H1 (cell line): Measurements from ENCODE around the gene MAP1LC3A. TPM values are rescaled to one million over a fixed set of nuclear protein-coding genes. Genes with fewer than 3 reads are reported as not detected.

Experiments
- CTCF ChIA-PET: fragments of 300-600 bp; sonication (Branson Sonifier 250); formaldehyde crosslinking; loops from one replicate; lab custom pipeline; 2021; ENCODE audit not compliant: partially characterized antibody; lab: Charles Lee
- POLR2A ChIA-PET: fragments of 300-600 bp; sonication (Branson Sonifier 250); formaldehyde crosslinking; loops from one replicate; lab custom pipeline; 2021; ENCODE audit warnings: inconsistent platforms; ENCODE audit not compliant: partially characterized antibody; lab: Charles Lee
- DNase-seq, 2 experiments: peaks; one replicate each; pipeline versions ENCODE4 v3.0.0 to v3.0.0-alpha.2; 2010 to 2022; ENCODE audit warnings: low spot score in 2 of 2, low read depth in 1 of 2, mixed read lengths in 1 of 2
- FAIRE-seq: peaks from 2 replicates; lab custom pipeline; 2011; peaks lifted over from hg19 to GRCh38; lab: Jason Lieb, UNC
- H2AFZ ChIP-seq: 2 replicates; pipeline ENCODE4 v1.8.1; 2012; ENCODE audit warnings: low read length, inconsistent platforms
- H2AK5ac ChIP-seq: 2 replicates; pipeline ENCODE4 v1.6.1; 2013; ENCODE audit warnings: low read depth, low read length
- H2BK120ac ChIP-seq: replicated peaks from 2 replicates; pipeline ENCODE3; 2013; ENCODE audit warnings: low read depth, low read length, inconsistent platforms
- H2BK12ac ChIP-seq: 2 replicates; pipeline ENCODE4 v1.6.1; 2013; ENCODE audit warnings: low read depth, low read length
- H2BK15ac ChIP-seq: 2 replicates; pipeline ENCODE4 v1.6.1; 2013; ENCODE audit warnings: low read length
- H2BK20ac ChIP-seq: 2 replicates; pipeline ENCODE4 v1.6.1; 2013; ENCODE audit warnings: low read length
- H2BK5ac ChIP-seq: 2 replicates; pipeline ENCODE4 v1.6.1; 2013; ENCODE audit warnings: low read depth, low read length
- H3K14ac ChIP-seq: 2 replicates; pipeline ENCODE4 v1.6.1; 2013; ENCODE audit warnings: inconsistent platforms; ENCODE audit not compliant: insufficient read length
- H3K18ac ChIP-seq: 2 replicates; pipeline ENCODE4 v1.6.1; 2013; ENCODE audit warnings: low read length; ENCODE audit errors: extremely low read depth
- H3K23ac ChIP-seq: 2 replicates; pipeline ENCODE4 v1.6.1; 2013; ENCODE audit warnings: inconsistent platforms; ENCODE audit not compliant: insufficient read length
- H3K23me2 ChIP-seq: 2 replicates; pipeline ENCODE4 v1.6.1; 2013; ENCODE audit warnings: low read depth, low read length
- H3K27ac ChIP-seq: 2 replicates; pipeline ENCODE4 v1.6.1; 2011; ENCODE audit warnings: low read depth, low read length, inconsistent platforms
- H3K27me3 ChIP-seq, 4 experiments: replicated peaks in 1 of 4; 1 replicate in 1 of 4; 2 replicates in 3 of 4; pipeline versions ENCODE4 v1.6.1 to v1.8.1; 2011 to 2013; ENCODE audit warnings: low read length in 3 of 4, mild to moderate bottlenecking in 3 of 4, inconsistent platforms in 2 of 4, mixed read lengths in 2 of 4, moderate library complexity in 1 of 4; ENCODE audit not compliant: control insufficient read depth in 3 of 4, insufficient read depth in 3 of 4; ENCODE audit errors: extremely low read depth in 1 of 4
- H3K36me3 ChIP-seq, 4 experiments: 2 replicates each; pipeline versions ENCODE4 v1.6.1 to v1.8.1; 2011 to 2013; ENCODE audit warnings: mild to moderate bottlenecking in 4 of 4, low read length in 3 of 4, moderate library complexity in 2 of 4, control low read depth in 1 of 4, inconsistent platforms in 1 of 4; ENCODE audit not compliant: insufficient read depth in 4 of 4, control insufficient read depth in 2 of 4
- H3K4ac ChIP-seq: replicated peaks from 2 replicates; pipeline ENCODE3; 2013; ENCODE audit warnings: low read length, low read depth, mixed read lengths, inconsistent platforms; ENCODE audit not compliant: insufficient read length
- H3K4me1 ChIP-seq, 4 experiments: replicated peaks in 1 of 4; 1 replicate in 1 of 4; 2 replicates in 3 of 4; pipeline versions ENCODE4 v1.6.1 to v1.8.1; 2011 to 2013; ENCODE audit warnings: low read length in 3 of 4, inconsistent platforms in 2 of 4, mixed read lengths in 1 of 4; ENCODE audit not compliant: insufficient read depth in 4 of 4, control insufficient read depth in 3 of 4
- H3K4me2 ChIP-seq, 2 experiments: 2 replicates each; pipeline versions ENCODE4 v1.6.1 to v1.8.1; 2011 to 2013; ENCODE audit warnings: low read depth in 2 of 2, low read length in 2 of 2, control low read depth in 1 of 2, inconsistent platforms in 1 of 2, mild to moderate bottlenecking in 1 of 2; ENCODE audit not compliant: insufficient read depth in 1 of 2
- H3K4me3 ChIP-seq, 4 experiments: fragments of 200-600, 300-600 bp in 1 of 4; sonication (generic), shearing (Covaris generic), sonication (Bioruptor Twin) in 1 of 4; 2 replicates each; pipeline versions ENCODE4 v1.5.1 to v1.8.1; 2011 to 2016; ENCODE audit warnings: low read length in 4 of 4, low read depth in 3 of 4, control low read depth in 2 of 4, inconsistent platforms in 2 of 4, mild to moderate bottlenecking in 2 of 4, mixed read lengths in 1 of 4, moderate library complexity in 1 of 4; ENCODE audit not compliant: insufficient read depth in 2 of 4; ENCODE audit errors: extremely low read depth in 1 of 4
- H3K56ac ChIP-seq: replicated peaks from 2 replicates; pipeline ENCODE3; 2013; ENCODE audit warnings: low read depth, mild to moderate bottlenecking, mixed read lengths, low read length, inconsistent platforms; ENCODE audit not compliant: insufficient read length
- H3K79me1 ChIP-seq: 2 replicates; pipeline ENCODE4 v1.6.1; 2013; ENCODE audit warnings: low read depth, low read length, control low read depth
- H3K79me2 ChIP-seq, 2 experiments: 2 replicates each; pipeline versions ENCODE4 v1.6.1 to v1.8.1; 2012 to 2013; ENCODE audit warnings: low read length in 2 of 2, mild to moderate bottlenecking in 2 of 2, inconsistent platforms in 1 of 2; ENCODE audit not compliant: insufficient read depth in 2 of 2, control insufficient read depth in 1 of 2
- H3K9ac ChIP-seq, 4 experiments: replicated peaks in 1 of 4; 1 replicate in 1 of 4; 2 replicates in 3 of 4; pipeline versions ENCODE4 v1.6.1 to v1.8.1; 2011 to 2013; ENCODE audit warnings: low read depth in 3 of 4, low read length in 3 of 4, control low read depth in 2 of 4, mild to moderate bottlenecking in 2 of 4, moderate library complexity in 2 of 4, inconsistent platforms in 1 of 4; ENCODE audit errors: extremely low read depth in 1 of 4
- H3K9me3 ChIP-seq, 2 experiments: 2 replicates each; pipeline versions ENCODE4 v1.6.1 to v1.8.1; 2012 to 2013; ENCODE audit warnings: mild to moderate bottlenecking in 2 of 2, moderate library complexity in 2 of 2, control low read depth in 1 of 2, inconsistent platforms in 1 of 2, low read depth in 1 of 2, low read length in 1 of 2, mixed read lengths in 1 of 2; ENCODE audit not compliant: insufficient read depth in 2 of 2
- H4K20me1 ChIP-seq, 2 experiments: replicated peaks in 1 of 2; 2 replicates each; pipeline versions ENCODE3 to v1.8.1; 2011 to 2013; ENCODE audit warnings: inconsistent platforms in 2 of 2, low read length in 2 of 2, mild to moderate bottlenecking in 1 of 2; ENCODE audit not compliant: insufficient read depth in 2 of 2, control insufficient read depth in 1 of 2
- H4K5ac ChIP-seq: 2 replicates; pipeline ENCODE4 v1.6.1; 2013; ENCODE audit warnings: low read length, low read depth, mixed read lengths, inconsistent platforms; ENCODE audit not compliant: insufficient read length
- H4K8ac ChIP-seq: 2 replicates; pipeline ENCODE4 v1.8.0; 2013; ENCODE audit warnings: mild to moderate bottlenecking, moderate library complexity, low read length, inconsistent platforms; ENCODE audit not compliant: insufficient read depth; ENCODE audit errors: extremely low read depth
- H4K91ac ChIP-seq: replicated peaks from 2 replicates; pipeline ENCODE3; 2013; ENCODE audit warnings: low read length, mixed read lengths, inconsistent platforms; ENCODE audit not compliant: insufficient read length
- SRF ChIP-seq: IDR thresholded peaks from 2 replicates; pipeline ENCODE4 v1.6.1; 2011; ENCODE audit warnings: mild to moderate bottlenecking, low read depth, low read length, moderate library complexity
- WGBS, 2 experiments: shearing (Covaris generic) in 1 of 2; methylation state at CpG; one replicate each; pipeline versions ENCODE4 v1.1.6 to v1.1.7; 2013 to 2015; ENCODE audit warnings: low lambda C conversion rate in 2 of 2, mixed read lengths in 2 of 2, inconsistent platforms in 1 of 2, low coverage in 1 of 2, missing lambda C conversion rate in 1 of 2; ENCODE audit not compliant: insufficient replicate concordance in 2 of 2, insufficient coverage in 1 of 2, insufficient read length in 1 of 2; ENCODE audit errors: extremely low coverage in 1 of 2, missing lambda C conversion rate in 1 of 2; 5-methylcytosine and 5-hydroxymethylcytosine counted together
- polyA plus RNA-seq, 7 experiments: library from polyadenylated mRNA; depleted of rRNA in 3 of 7; stranded (reverse) in 5 of 7; unstranded in 2 of 7; fragments of >200 nt in 5 of 7; fragments of 200-250 nt in 2 of 7; gene quantifications; 1 replicate in 5 of 7; 2 replicates in 1 of 7; 4 replicates in 1 of 7; pipeline versions ENCODE4 v1.2.1 to v1.2.3, GENCODE V29; 2011 to 2013; ENCODE audit warnings: missing spikeins in 2 of 7, mixed read lengths in 2 of 7
- total RNA-seq: library from RNA; stranded (reverse); fragmentation: NEBNext Ultra II Directional; extraction: Animal tissue kit (Norgen Biotek cat#: 25700); gene quantifications from 2 replicates; pipeline ENCODE4 v1.2.1, GENCODE V29; 2021

Gene MAP1LC3A
- total and polyA plus RNA-seq, 2 of the 8 experiments (the other 6 are each of a cell fraction or from before 2014, with no cell fraction given): 5.0 to 6.1 TPM

DNA sequence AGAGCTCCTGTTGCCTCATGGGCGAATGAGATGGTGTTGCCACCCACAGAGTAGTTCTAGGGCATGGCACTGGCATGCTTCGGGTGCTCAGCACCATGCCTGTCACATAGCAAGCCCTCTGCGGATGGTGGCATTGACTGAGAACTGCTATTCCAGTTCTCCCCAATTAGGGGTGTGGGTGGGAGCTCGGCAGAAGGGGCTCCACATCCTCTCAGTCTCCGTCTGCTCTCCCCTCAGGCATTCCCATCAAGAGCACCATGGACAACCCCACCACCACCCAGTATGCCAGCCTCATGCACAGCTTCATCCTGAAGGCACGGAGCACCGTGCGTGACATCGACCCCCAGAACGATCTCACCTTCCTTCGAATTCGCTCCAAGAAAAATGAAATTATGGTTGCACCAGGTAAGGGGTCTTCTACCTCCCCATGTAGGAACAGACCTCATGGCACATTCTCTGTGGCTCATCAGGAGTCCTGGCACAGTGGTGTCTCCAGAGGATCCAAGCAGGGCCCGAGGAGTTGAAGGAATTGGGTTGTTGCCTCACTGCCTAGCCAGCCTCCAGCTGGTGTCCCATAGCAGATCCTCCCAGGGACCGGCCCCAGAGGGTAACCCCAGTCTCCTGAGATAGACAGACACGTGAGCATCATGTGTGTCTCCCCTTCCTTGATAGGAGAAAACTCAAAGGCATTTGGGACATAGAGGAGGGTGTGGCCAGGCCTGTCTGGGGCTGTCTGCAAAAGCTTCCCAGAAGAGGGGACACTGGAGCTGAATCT is 23.9 kb upstream of the MAP1LC3A start:
- Histone ChIP-seq H3K9me3 (no peaks in the 10 kb centered on the region), H3K36me3 (peaks cover 11 to 38% (median 14%) of the 10 kb centered on the region in 4 experiments), H3K4me2 (no peak overlapping the region), H2AK5ac (no peak overlapping the region), H4K20me1 (peaks cover 0 to 14% of the 10 kb centered on the region in 2 experiments), H4K91ac (no peak overlapping the region), H3K79me1 (peaks cover 4% of the 10 kb centered on the region; the same call in 1 of the 2 replicates), H3K23me2 (no peaks in the 10 kb centered on the region), H3K4me3 (no peak overlapping the region), H2BK5ac (no peak overlapping the region), H3K27ac (no peak overlapping the region), H3K4me1 (no peaks in the 10 kb centered on the region), H3K79me2 (no peaks in the 10 kb centered on the region), H3K27me3 (no peaks in the 10 kb centered on the region), H2BK12ac (no peak overlapping the region), H2AFZ (no peak overlapping the region), H4K8ac (no peak overlapping the region), H3K14ac (no peak overlapping the region), H3K56ac (no peak overlapping the region), H2BK120ac (no peak overlapping the region), H4K5ac (no peak overlapping the region), H3K9ac (peak overlapping the region in 1 of 4 experiments; percentile 14; a peak in 1 of 7 replicates), H3K4ac (no peak overlapping the region), H3K18ac (no peak overlapping the region), H2BK15ac (no peak overlapping the region), H2BK20ac (no peak overlapping the region), H3K23ac (no peak overlapping the region)
- ChIA-PET CTCF (interaction anchor here (0.6 to 2.0 kb wide), 7 partner anchors 9 to 279 kb away, joined by 3 to 10 read pairs (median 5); no protein-coding TSS in a partner anchor), POLR2A (interaction anchor here (1.9 kb wide), 1 partner anchor 9 kb away, joined by 4 read pairs; no protein-coding TSS in a partner anchor)
- no peak for TF ChIP-seq SRF
- 94% methylated on average over 15 of the region's 15 CpGs; no CpG with 5 or more reads in 1 of the 2 experiments for WGBS, 2 experiments
- no peak for FAIRE-seq
- no peak for DNase-seq
